ENCODE measurements around the gene CCDC117. TPM values are rescaled to one million over a fixed set of nuclear protein-coding genes. Genes with fewer than 3 reads are reported as not detected.

Gene CCDC117
- total RNA-seq, 1 donor: 34.5 TPM

- no peak for DNase-seq (ENCODE audit: low read depth)
- no peak overlapping the region for H3K4me3 ChIP-seq (ENCODE audit: low read depth, low read length)
- no peak for TF ChIP-seq CTCF (IDR thresholded peaks at IDR 0.05; ENCODE audit: insufficient read depth, low read depth, low read length)
These were observed 18.6 kb downstream of the CCDC117 start for GRCh38 chr22:28791124-28791523.

- DNase-seq (ENCODE audit: low read depth): peak; percentile 58
- no peak for TF ChIP-seq CTCF (IDR thresholded peaks at IDR 0.05; ENCODE audit: insufficient read depth, low read depth, low read length)
- H3K4me3 ChIP-seq (ENCODE audit: low read depth, low read length): no peak overlapping the region
These were observed 19.5 kb downstream of the CCDC117 start for GRCh38 chr22:28791841-28792490.

- DNase-seq (ENCODE audit: low read depth): no peak
- no peak for TF ChIP-seq CTCF (IDR thresholded peaks at IDR 0.05; ENCODE audit: insufficient read depth, low read depth, low read length)
- no peak overlapping the region for H3K4me3 ChIP-seq (ENCODE audit: low read depth, low read length)
These were observed 20.2 kb downstream of the CCDC117 start for GRCh38 chr22:28792491-28793383.

GRCh38 chr22:28793976-28794584 lies 21.6 kb downstream of the CCDC117 start:
- no peak overlapping the region for H3K4me3 ChIP-seq (ENCODE audit: low read depth, low read length)
- DNase-seq (ENCODE audit: low read depth): no peak
- TF ChIP-seq CTCF (IDR thresholded peaks at IDR 0.05; ENCODE audit: insufficient read depth, low read depth, low read length): no peak

- H3K4me3 ChIP-seq (ENCODE audit: low read depth, low read length): no peak overlapping the region
- no peak for DNase-seq (ENCODE audit: low read depth)
- no peak for TF ChIP-seq CTCF (IDR thresholded peaks at IDR 0.05; ENCODE audit: insufficient read depth, low read depth, low read length)
These were observed 22.7 kb downstream of the CCDC117 start for GRCh38 chr22:28795071-28795693.

- H3K4me3 ChIP-seq (ENCODE audit: low read depth, low read length): no peak overlapping the region
- TF ChIP-seq CTCF (IDR thresholded peaks at IDR 0.05; ENCODE audit: insufficient read depth, low read depth, low read length): no peak
- DNase-seq (ENCODE audit: low read depth): no peak
These were observed 23.7 kb downstream of the CCDC117 start for GRCh38 chr22:28795932-28796856.
